Femur (tissue), 1 donor: ENCODE data around the gene CHRM1.
A peak's percentile ranks its signal among the peaks of the same experiment; 100 is the strongest.

Experiments
- DNase-seq: peaks from one replicate; pipeline ENCODE4 v3.0.0-alpha.2; 2017

Gene CHRM1

DNA sequence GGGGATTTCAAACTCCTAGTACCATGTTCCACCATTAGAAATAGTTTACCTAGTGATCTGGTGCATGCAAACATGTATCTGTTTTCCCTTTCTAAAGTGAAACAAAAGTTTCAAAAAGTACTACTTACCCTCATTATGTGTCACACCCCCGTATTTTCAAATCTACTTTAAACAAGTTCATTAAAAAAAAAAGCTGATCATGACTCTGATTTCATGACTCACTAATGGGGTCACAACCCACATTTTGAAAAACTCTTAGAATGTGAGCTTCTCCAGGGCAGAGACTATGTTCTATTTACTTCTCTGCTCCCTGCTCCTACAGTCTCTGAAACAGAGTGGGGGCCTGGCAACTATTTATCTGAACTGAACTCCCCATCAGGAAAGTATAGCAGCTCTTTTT is 18.2 kb downstream of the CHRM1 start:
- DNase-seq, result no peak

GRCh38 chr11:62898027-62898426 is 23.1 kb downstream of the CHRM1 start:
- no peak for DNase-seq

GRCh38 chr11:62897311-62897710 is 23.9 kb downstream of the CHRM1 start:
- DNase-seq, result no peak

DNA sequence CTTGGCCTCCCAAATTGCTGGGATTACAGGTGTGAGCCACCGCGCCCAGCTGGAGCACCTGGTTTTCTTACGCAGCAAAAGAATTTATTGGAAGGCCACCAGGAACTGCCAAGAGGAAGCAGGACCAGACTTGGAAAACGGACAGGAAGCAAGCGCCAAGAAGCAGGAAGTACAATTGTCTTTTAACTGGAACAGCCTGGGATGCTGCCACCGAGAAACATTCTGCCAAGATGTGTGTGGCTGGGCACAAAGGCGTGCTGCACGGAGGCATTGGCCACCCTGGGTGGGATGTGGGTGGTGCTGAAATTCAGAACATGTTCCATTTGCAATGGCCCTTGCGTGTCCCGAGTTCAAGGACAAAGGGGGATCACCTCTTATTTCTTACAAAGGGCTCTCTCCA is 25.1 kb downstream of the CHRM1 start:
- no peak for DNase-seq

DNA sequence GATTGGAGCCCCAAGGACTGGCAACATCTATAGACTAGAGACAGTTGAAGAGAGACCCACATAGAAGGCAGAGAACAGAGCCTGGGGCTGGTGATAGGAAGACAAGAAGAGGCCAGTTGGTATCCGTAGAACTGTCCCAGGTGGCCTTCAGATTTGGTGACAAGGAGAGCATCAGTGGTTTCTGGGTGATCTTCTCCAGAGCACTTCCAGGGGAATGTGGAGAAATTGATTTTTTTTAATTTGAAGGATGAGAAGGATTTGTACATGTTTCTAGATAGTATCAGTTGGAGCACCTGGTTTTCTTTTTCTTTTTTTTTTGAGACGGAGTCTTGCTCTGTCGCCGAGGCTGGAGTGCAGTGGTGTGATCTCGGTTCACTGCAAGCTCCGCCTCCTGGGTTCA is 25.7 kb downstream of the CHRM1 start:
- DNase-seq, result no peak

- no peak for DNase-seq
These were observed 28.9 kb downstream of the CHRM1 start for GRCh38 chr11:62892077-62892922.

DNA sequence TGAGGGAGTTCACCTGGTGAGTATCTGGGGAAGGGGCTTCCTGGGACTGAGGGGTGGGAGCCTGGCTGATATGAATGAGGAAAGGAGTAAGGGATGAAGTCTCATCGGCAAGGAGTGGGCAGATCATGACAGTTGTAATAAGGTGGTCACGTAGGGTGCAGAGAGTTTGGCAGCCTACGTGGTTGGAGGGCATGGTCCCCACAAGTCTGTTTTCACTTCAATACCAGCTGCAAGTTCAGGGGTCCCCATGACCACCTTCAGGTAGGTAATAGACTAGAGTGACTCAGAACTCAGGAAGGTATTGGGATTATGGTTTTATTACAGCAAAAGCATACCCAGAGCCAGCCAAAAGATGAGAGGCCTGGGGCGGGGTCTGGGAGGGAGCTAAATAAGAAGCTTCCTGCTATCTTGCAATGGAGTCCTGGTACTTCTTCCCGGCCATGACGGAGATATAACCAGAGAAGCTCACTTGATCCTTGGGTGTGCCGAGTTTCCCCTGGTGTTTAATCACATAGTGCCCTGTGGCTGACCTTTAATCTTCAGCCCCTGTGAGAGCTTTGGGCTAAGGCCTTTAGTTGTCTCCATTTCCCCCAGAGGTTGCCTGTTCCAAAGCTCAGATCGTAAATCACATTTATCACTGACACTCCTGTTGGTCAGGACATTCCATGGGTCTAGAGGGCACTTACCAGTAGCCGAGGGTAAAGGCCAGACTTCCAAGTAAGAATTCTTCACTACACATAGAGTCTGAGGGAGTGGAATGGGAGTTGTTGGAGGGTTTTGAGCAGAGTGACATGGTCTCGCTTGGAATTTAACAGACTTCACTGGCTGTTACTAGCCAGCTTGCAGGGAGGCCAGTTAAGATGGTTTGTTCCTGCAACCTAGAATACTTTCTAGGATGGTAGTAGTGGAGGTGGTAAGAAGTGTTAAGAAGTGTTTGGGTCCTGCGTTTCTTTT is 31.4 kb downstream of the CHRM1 start:
- no peak for DNase-seq

DNA sequence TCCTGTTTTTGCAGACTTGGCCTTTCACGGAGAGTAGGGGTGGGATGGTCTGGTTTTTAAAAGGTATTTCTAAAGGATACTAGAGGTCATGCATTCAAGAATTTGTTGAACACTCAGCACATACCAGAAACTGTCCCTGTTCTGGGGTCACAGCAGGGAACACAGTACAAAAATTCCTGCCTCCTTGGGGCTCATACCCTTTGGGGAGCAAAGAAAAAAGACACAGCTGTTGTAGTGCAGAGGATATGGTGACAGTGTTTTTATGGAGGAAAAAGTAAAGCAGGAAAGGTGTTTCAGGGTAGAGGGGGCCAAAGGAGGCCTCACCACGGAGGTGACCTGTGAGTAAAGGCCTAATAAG is 32.1 kb downstream of the CHRM1 start:
- DNase-seq, result no peak

DNA sequence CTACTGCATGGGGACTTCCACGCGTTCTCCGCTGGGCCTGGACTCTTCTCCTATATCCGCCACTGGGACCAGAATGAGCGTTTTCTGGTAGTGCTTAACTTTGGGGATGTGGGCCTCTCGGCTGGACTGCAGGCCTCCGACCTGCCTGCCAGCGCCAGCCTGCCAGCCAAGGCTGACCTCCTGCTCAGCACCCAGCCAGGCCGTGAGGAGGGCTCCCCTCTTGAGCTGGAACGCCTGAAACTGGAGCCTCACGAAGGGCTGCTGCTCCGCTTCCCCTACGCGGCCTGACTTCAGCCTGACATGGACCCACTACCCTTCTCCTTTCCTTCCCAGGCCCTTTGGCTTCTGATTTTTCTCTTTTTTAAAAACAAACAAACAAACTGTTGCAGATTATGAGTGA is 32.8 kb downstream of the CHRM1 start:
- DNase-seq, result no peak

- DNase-seq, result no peak
These were observed 35.9 kb downstream of the CHRM1 start for GRCh38 chr11:62885137-62885750.

- no peak for DNase-seq
These were observed 37.5 kb downstream of the CHRM1 start for GRCh38 chr11:62883673-62884072.

- DNase-seq, result no peak
These were observed 38.2 kb downstream of the CHRM1 start for GRCh38 chr11:62882788-62883501.

DNA sequence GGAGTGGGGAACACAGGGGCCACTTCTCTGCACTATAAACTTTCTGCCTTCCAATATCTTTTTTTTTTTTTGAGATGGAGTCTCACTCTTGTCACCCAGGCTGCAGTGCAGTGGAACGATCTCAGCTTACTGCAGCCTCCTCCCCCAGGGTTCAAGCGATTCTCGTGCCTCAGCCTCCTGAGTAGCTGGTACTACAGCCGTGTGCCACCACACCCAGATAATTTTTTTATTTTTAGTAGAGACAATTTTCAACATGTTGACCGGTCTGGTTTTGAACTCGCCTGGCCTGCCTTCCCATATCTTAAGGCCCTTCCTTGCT is 38.8 kb downstream of the CHRM1 start:
- DNase-seq, result no peak

DNA sequence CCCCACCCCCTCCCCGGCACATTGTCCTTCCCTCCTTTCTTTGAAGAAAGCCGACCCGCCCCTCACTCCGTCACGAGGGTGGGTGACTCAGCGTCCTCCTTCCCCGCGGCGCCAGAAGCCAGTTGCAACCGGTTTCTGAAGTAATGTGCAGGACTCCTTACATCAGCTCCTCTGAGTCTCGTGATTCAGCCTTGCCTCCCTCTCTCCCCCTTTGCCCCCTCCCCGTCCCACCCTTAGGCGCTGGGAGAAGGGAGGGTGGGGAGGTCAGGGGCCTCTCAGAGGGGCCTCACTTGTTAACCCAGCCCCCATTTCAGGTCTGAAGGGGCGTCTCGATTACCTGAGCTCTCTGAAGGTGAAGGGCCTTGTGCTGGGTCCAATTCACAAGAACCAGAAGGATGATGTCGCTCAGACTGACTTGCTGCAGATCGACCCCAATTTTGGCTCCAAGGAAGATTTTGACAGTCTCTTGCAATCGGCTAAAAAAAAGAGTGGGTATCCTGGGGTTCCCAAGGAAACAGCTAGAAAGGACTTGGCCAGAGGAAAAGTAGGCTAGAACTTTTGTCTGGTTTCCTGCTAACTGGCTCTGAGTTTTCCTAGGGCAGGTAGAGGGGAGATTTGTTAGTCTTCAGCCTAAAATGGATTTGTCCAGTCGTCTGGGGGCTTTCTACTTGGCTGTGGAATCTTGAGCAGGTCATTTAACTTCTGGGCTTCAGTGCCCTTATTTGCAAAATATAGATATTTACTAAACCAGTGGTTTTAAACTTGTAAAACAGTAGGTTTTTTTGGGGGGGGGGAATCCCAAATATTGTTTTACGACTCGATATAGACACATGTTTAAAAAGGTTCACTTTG is 39.4 kb downstream of the CHRM1 start:
- DNase-seq, result peak; percentile 97

DNA sequence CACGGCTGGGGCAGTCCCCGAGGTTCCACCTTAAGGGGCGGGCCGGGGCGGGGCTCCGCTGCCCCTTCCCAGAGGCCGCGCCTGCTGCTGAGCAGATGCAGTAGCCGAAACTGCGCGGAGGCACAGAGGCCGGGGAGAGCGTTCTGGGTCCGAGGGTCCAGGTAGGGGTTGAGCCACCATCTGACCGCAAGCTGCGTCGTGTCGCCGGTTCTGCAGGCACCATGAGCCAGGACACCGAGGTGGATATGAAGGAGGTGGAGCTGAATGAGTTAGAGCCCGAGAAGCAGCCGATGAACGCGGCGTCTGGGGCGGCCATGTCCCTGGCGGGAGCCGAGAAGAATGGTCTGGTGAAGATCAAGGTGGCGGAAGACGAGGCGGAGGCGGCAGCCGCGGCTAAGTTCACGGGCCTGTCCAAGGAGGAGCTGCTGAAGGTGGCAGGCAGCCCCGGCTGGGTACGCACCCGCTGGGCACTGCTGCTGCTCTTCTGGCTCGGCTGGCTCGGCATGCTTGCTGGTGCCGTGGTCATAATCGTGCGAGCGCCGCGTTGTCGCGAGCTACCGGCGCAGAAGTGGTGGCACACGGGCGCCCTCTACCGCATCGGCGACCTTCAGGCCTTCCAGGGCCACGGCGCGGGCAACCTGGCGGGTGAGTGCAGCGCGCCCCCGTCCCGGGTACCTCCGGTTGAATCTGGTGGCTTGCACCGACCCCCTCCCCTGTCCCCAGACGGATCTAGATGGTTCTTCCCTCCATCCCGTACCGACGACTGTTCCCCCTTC is 40.2 kb downstream of the CHRM1 start, which contains the start of gene SLC3A2:
Gene SLC3A2 (plus strand): TSS at position 94 of the 776 bp plus-strand sequence. CDS start 128 bp downstream, at position 222.
- DNase-seq, result peak; percentile 93

GRCh38 chr11:62880231-62880802 is 40.8 kb downstream of the CHRM1 start:
- no peak for DNase-seq

DNA sequence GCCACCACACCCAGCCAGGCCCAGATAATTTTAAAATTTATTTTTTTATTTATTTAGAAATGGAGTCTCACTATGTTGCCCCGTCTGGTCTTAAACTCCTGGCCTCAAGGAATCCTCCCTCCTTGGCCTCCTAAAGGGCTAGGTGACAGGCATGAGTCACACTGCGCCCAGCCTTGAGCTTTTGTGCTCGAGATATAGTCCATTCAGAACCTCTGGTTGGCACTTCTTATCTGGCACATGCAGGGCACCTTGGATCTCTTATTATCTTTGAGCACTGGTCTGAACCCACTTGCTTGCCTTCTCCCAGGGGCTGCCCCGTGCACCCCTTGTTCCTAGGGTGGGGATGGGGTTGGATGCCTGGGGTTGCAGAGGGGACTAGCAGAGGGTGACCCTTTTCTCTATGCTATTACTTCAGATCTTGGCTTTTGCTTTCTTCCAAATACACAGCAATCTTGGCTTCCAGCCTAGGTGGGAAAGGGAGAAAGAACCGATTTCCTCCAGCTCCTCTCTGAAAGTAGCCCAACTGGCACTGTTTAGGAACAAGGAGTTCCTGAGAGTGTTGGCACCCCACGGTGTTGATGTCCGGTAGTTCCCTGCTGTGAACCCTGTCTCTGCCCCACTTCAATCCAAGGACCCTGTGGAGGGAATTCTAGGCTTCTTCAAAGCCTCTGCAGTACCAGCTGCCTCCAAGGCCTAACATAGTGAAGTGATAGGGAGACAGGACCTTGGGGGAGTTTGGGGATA is 41.8 kb downstream of the CHRM1 start:
- no peak for DNase-seq

GRCh38 chr11:62876712-62877111 is 44.5 kb downstream of the CHRM1 start:
- no peak for DNase-seq

DNA sequence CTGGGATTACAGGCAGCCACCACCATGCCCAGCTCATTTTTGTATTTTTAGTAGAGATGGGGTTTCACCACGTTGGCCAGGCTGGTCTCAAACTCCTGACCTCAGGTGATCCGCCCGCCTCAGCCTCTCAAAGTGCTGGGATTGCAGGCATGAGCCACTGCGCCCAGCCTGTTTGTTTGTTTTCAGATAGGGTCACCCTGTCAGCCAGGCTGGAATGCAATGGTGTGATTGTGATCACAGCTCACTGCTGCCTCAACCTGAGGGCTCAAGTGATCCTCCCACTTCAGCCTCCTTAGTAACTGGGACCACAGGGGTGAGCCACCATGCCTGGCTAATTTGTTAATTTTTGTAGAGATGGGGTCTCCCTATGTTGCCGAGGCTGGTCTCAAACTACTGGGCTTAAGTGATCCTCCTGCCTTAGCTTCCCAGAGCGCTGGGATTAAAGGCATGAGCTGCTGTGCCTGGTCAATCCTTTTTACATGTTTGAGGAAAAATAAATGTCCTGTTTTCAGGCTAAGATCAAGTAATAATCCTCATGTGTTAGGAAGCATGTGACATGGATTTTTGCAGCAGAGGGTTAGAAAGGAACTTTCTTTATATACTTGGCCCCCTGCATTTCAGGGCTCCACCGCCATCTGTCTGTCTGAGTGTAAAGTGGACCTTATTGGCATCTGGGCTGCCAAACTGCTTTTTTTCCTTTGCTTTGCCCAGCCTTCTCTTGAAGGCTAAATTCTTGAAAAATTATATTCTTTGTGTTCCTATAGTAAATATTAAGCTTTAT is 45.3 kb downstream of the CHRM1 start:
- no peak for DNase-seq
